GM12864 (cell line): Measurements from ENCODE around the gene TBC1D16.
A peak's percentile ranks its signal among the peaks of the same experiment; 100 is the strongest.
"Not testable (repeated sequence)": the region's sequence is repeated elsewhere in the genome, so short reads cannot be mapped to it uniquely, and the experiment has no call there.

Experiments used
- DNase-seq: peaks from one replicate; pipeline ENCODE4 v3.0.0-alpha.2; 2011; ENCODE audit warnings: low read depth
- H3K4me3 ChIP-seq: 2 replicates; pipeline ENCODE4 v1.5.1; 2011; ENCODE audit warnings: mild to moderate bottlenecking, low read depth, low read length, control low read depth
- CTCF ChIP-seq: IDR thresholded peaks from 2 replicates; pipeline ENCODE4 v1.5.1; 2011; ENCODE audit warnings: low read depth, mild to moderate bottlenecking, moderate library complexity, low read length, control low read depth, inconsistent platforms; ENCODE audit errors: missing control alignments

The TBC1D16 gene

GRCh38 chr17:79994602-79995001 lies 41.1 kb downstream of the TBC1D16 start:
- no peak overlapping the region for H3K4me3 ChIP-seq
- TF ChIP-seq CTCF, result no peak
- no peak for DNase-seq

GRCh38 chr17:79994228-79994569 lies 41.5 kb downstream of the TBC1D16 start:
- H3K4me3 ChIP-seq, DNase-seq: not testable (repeated sequence)

GRCh38 chr17:79993390-79994227 lies 42.1 kb downstream of the TBC1D16 start:
- no peak for DNase-seq

GRCh38 chr17:79992649-79993389 lies 42.9 kb downstream of the TBC1D16 start:
- no peak for DNase-seq
- no peak overlapping the region for H3K4me3 ChIP-seq
- no peak for TF ChIP-seq CTCF

More at GRCh38 chr17:79993390-79994227, 42.1 kb downstream of the TBC1D16 start:
- TF ChIP-seq CTCF, result no peak
- no peak overlapping the region for H3K4me3 ChIP-seq

GRCh38 chr17:79991924-79992648 lies 43.6 kb downstream of the TBC1D16 start:
- TF ChIP-seq CTCF, result no peak
- no peak overlapping the region for H3K4me3 ChIP-seq
- DNase-seq, result no peak

- DNase-seq, result no peak
- no peak overlapping the region for H3K4me3 ChIP-seq
- peak; percentile 32 for TF ChIP-seq CTCF
Measured at GRCh38 chr17:79991140-79991923, 44.3 kb downstream of the TBC1D16 start.
